HL-60 (cell line): ENCODE results near the gene DNAJC1.

Experiments
- CTCF ChIP-seq: IDR thresholded peaks from one replicate; pipeline ENCODE4 v1.5.1; 2011; ENCODE audit warnings: low read length, control low read depth, inconsistent platforms; ENCODE audit not compliant: insufficient read depth
- REST ChIP-seq: IDR thresholded peaks from 2 replicates; pipeline ENCODE4 v1.6.1; 2012; ENCODE audit warnings: low read depth; ENCODE audit not compliant: insufficient replicate concordance

- TF ChIP-seq REST = no peak
- TF ChIP-seq CTCF = no peak
These were observed 27.2 kb downstream of the DNAJC1 start for GRCh38 chr10:21976280-21976679.
